Tibial artery (tissue), 4 donors: Measurements from ENCODE around the gene CAP2.

Source experiments
- DNase-seq, 2 donors: peaks; one replicate each; pipeline ENCODE4 v3.0.0-alpha.2; 2019
- H3K27ac ChIP-seq, 2 donors: fragments of 200-600 bp; sonication (generic) in 1 of 2; 1 replicate in 1 of 2; 2 replicates in 1 of 2; pipeline ENCODE4 v1.5.1; 2018 to 2019; ENCODE audit warnings: mild to moderate bottlenecking in 1 of 2
- H3K27me3 ChIP-seq, 2 donors: fragments of 200-600 bp; sonication (generic) in 1 of 2; one replicate each; pipeline versions ENCODE4 v1.5.1 to v1.6.0; 2016 to 2019
- H3K36me3 ChIP-seq, 3 donors: fragments of 200-600 bp; sonication (generic) in 2 of 3; one replicate each; pipeline ENCODE4 v1.5.1; 2016 to 2019; ENCODE audit warnings: mild to moderate bottlenecking in 2 of 3
- H3K4me1 ChIP-seq, 4 donors: fragments of 200-600 bp; sonication (generic) in 2 of 4; 1 replicate in 3 of 4; 2 replicates in 1 of 4; pipeline ENCODE4 v1.5.1; 2016 to 2019
- H3K4me3 ChIP-seq, 2 donors: fragments of 200-600 bp; sonication (generic) in 1 of 2; 1 replicate in 1 of 2; 2 replicates in 1 of 2; pipeline ENCODE4 v1.5.1; 2018 to 2019; ENCODE audit warnings: mild to moderate bottlenecking in 2 of 2
- H3K9me3 ChIP-seq, 3 donors: fragments of 200-600 bp; sonication (generic) in 1 of 3; one replicate each; pipeline ENCODE4 v1.5.1; 2016 to 2019
- CTCF ChIP-seq, 2 experiments: fragments of 200-600 bp in 1 of 2; fragments of 450-650 bp in 1 of 2; IDR thresholded peaks; one replicate each; pipeline ENCODE4 v1.5.1; 2017 to 2019; ENCODE audit warnings: antibody characterized with exemption in 2 of 2, mild to moderate bottlenecking in 1 of 2, moderate library complexity in 1 of 2
- intact Hi-C: fragments of 100-400 bp; cut with DNase I; formaldehyde crosslinking; loops from one replicate; pipeline ENCODE4 v1.15.0; 2023; ENCODE audit warnings: low total_unique reads

Gene CAP2

DNA sequence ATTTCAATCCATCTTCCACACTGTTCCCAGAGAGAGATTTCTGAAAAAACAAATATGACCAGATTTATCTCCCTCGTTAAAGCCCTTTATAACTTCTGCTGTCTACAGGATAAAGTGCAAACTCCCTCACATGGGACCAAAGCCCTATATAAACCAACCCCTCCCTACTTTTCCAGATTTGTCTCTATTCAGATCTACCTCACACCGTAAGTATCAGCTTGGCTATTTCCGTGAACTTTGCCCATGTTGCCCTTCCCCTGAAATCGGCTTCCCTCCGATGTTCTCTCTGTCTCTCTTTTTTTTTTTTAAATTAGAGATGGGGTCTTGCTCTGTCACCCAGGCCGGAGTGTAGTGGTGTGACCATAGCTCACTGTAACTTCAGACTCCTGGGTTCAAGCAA is 194.6 kb downstream of the CAP2 start:
- intact Hi-C loops = loop anchor here (5.0 kb wide), 1 partner anchor 224 kb away; no protein-coding TSS in a partner anchor
- no peak for TF ChIP-seq CTCF (IDR thresholded peaks at IDR 0.05)
- no peak overlapping the region for H3K27ac ChIP-seq
- no peak for DNase-seq
- no peaks in the 10 kb centered on the region for H3K36me3 ChIP-seq
- no peaks in the 10 kb centered on the region for H3K9me3 ChIP-seq
- no peaks in the 10 kb centered on the region for H3K27me3 ChIP-seq
- no peak overlapping the region for H3K4me3 ChIP-seq
- H3K4me1 ChIP-seq = peaks cover 0 to 9% (median 0%) of the 10 kb centered on the region in 4 donors

- Histone ChIP-seq H3K36me3 (no peaks in the 10 kb centered on the region), H3K27me3 (no peaks in the 10 kb centered on the region), H3K27ac (no peak overlapping the region), H3K4me3 (no peak overlapping the region), H3K9me3 (no peaks in the 10 kb centered on the region), H3K4me1 (no peaks in the 10 kb centered on the region)
- DNase-seq = no peak
- no peak for TF ChIP-seq CTCF (IDR thresholded peaks at IDR 0.05)
- intact Hi-C loops = loop anchor here (5.0 kb wide), 1 partner anchor 223 kb away; no protein-coding TSS in a partner anchor
These were observed 196.2 kb downstream of the CAP2 start for GRCh38 chr6:17589406-17590096.

GRCh38 chr6:17591287-17591686 is 197.9 kb downstream of the CAP2 start:
- Histone ChIP-seq H3K27me3 (no peaks in the 10 kb centered on the region), H3K4me3 (no peak overlapping the region), H3K4me1 (no peaks in the 10 kb centered on the region), H3K36me3 (no peaks in the 10 kb centered on the region), H3K27ac (no peak overlapping the region), H3K9me3 (no peaks in the 10 kb centered on the region)
- TF ChIP-seq CTCF (IDR thresholded peaks at IDR 0.05) = no peak
- intact Hi-C loops = no loop called here
- DNase-seq = no peak

DNA sequence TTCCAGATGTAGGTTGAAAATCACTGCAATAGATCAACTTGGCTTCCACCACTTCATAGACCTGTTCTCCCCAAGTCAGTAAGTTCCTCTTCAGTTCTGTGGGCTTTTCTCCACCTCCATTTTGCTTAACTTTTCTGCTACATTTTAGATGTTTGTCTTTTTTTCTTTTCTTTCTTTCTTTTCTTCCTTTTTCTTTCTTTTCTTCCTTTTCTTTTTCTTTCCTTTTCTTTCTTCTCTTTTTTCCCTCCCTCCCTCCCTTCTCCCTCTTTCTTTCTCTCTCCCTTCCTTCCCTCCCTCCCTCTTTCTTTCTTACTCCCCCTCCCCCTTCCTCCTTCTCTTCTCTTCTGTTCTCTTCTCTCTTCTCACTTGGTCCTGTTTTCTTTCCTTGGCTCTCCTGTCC is 199.9 kb downstream of the CAP2 start:
- Histone ChIP-seq H3K9me3 (no peaks in the 10 kb centered on the region), H3K36me3 (no peaks in the 10 kb centered on the region), H3K4me3 (no peak overlapping the region), H3K27ac (no peak overlapping the region), H3K27me3 (no peaks in the 10 kb centered on the region), H3K4me1 (no peaks in the 10 kb centered on the region)
- DNase-seq = no peak
- intact Hi-C loops = no loop called here
- TF ChIP-seq CTCF (IDR thresholded peaks at IDR 0.05) = no peak

DNA sequence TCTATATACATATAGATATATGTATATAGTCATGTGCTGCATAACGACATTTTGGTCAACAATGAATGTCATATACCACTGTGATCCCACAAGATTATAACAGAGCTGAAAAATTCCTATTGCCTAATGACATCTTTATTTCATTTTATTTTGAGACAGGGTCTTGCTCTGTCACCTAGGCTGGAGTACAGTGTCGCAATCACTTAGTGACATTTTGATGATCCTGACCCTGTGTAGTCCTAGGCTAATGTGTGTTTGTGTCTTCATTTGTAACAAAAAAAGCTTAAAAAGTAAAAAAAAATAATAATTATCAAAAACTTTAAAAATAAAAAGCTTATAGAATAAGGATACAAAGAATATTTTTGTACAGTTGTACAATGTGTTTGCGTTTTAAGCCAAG is 202.7 kb downstream of the CAP2 start:
- Histone ChIP-seq H3K4me3 (no peak overlapping the region), H3K27me3 (no peaks in the 10 kb centered on the region), H3K9me3 (no peaks in the 10 kb centered on the region), H3K4me1 (no peaks in the 10 kb centered on the region), H3K36me3 (no peaks in the 10 kb centered on the region), H3K27ac (no peak overlapping the region)
- intact Hi-C loops = no loop called here
- DNase-seq = no peak
- TF ChIP-seq CTCF (IDR thresholded peaks at IDR 0.05) = no peak
